ENCODE measurements around the gene KCNMA1.

KCNMA1 gene

GRCh38 chr10:77251297-77252013 is 386.2 kb downstream of the KCNMA1 start:
- peak; percentile 76 for TF ChIP-seq CTCF (IDR thresholded peaks at IDR 0.05; ENCODE audit: control insufficient read depth, insufficient read depth, low read depth, low read length, missing control alignments)
- no peak overlapping the region for H3K4me3 ChIP-seq (ENCODE audit: control insufficient read depth, low read depth, low read length)
- DNase-seq (ENCODE audit: low read depth) = no peak

GRCh38 chr10:77249901-77250459 is 387.6 kb downstream of the KCNMA1 start:
- no peak for TF ChIP-seq CTCF (IDR thresholded peaks at IDR 0.05; ENCODE audit: control insufficient read depth, insufficient read depth, low read depth, low read length, missing control alignments)
- no peak overlapping the region for H3K4me3 ChIP-seq (ENCODE audit: control insufficient read depth, low read depth, low read length)
- DNase-seq (ENCODE audit: low read depth) = no peak

- DNase-seq (ENCODE audit: low read depth) = no peak
- H3K4me3 ChIP-seq (ENCODE audit: control insufficient read depth, low read depth, low read length) = no peak overlapping the region
- no peak for TF ChIP-seq CTCF (IDR thresholded peaks at IDR 0.05; ENCODE audit: control insufficient read depth, insufficient read depth, low read depth, low read length, missing control alignments)
Measured at GRCh38 chr10:77248104-77248790, 389.4 kb downstream of the KCNMA1 start.

GRCh38 chr10:77247031-77247990 is 390.3 kb downstream of the KCNMA1 start:
- no peak for TF ChIP-seq CTCF (IDR thresholded peaks at IDR 0.05; ENCODE audit: control insufficient read depth, insufficient read depth, low read depth, low read length, missing control alignments)
- H3K4me3 ChIP-seq (ENCODE audit: control insufficient read depth, low read depth, low read length) = no peak overlapping the region
- no peak for DNase-seq (ENCODE audit: low read depth)

- no peak for DNase-seq (ENCODE audit: low read depth)
Measured at GRCh38 chr10:77245953-77246352, 391.7 kb downstream of the KCNMA1 start.

More at GRCh38 chr10:77245953-77246352, 391.7 kb downstream of the KCNMA1 start:
- no peak overlapping the region for H3K4me3 ChIP-seq (ENCODE audit: control insufficient read depth, low read depth, low read length)
- no peak for TF ChIP-seq CTCF (IDR thresholded peaks at IDR 0.05; ENCODE audit: control insufficient read depth, insufficient read depth, low read depth, low read length, missing control alignments)
